SK-N-MC (cell line): Measurements from ENCODE around the gene MDM1.

Experiments
- DNase-seq: peaks from one replicate; pipeline ENCODE4 v3.0.0-alpha.2; 2011; ENCODE audit warnings: low read depth, low spot score
- H3K27ac ChIP-seq: fragments of 200-600 bp; sonication (generic); 2 replicates; pipeline ENCODE4 v1.5.1; 2016; ENCODE audit warnings: mixed run types
- H3K36me3 ChIP-seq: fragments of 200-600 bp; sonication (generic); 2 replicates; pipeline ENCODE4 v1.6.1; 2017; ENCODE audit warnings: antibody characterized with exemption, low read length, mixed read lengths; ENCODE audit not compliant: insufficient read depth
- H3K4me3 ChIP-seq: fragments of 200-600 bp; sonication (generic); 2 replicates; pipeline ENCODE4 v1.5.1; 2016
- H3K9ac ChIP-seq: fragments of 200-600 bp; sonication (generic); 2 replicates; pipeline ENCODE4 v1.8.0; 2017; ENCODE audit warnings: mixed run types, mixed read lengths; ENCODE audit not compliant: insufficient read length
- H3K9me3 ChIP-seq: fragments of 200-600 bp; sonication (generic); 2 replicates; pipeline ENCODE4 v1.6.1; 2017; ENCODE audit warnings: low read depth, mild to moderate bottlenecking, antibody characterized with exemption, low read length, moderate library complexity, mixed read lengths
- EZH2 ChIP-seq: fragments of 200-600 bp; sonication (generic); IDR thresholded peaks from one replicate; pipeline ENCODE4 v1.6.1; 2017; ENCODE audit warnings: antibody characterized with exemption
- FOXP2 ChIP-seq: optimal IDR thresholded peaks from 2 replicates; pipeline ENCODE3; 2011; ENCODE audit warnings: mild to moderate bottlenecking, moderate library complexity; ENCODE audit not compliant: insufficient read depth; ENCODE audit errors: extremely low read length, control extremely low read depth
- POLR2AphosphoS5 ChIP-seq: IDR thresholded peaks from 2 replicates; pipeline ENCODE4 v1.6.1; 2012; ENCODE audit warnings: mild to moderate bottlenecking, low read depth, low read length, borderline replicate concordance

MDM1 gene

GRCh38 chr12:68264158-68264855 is 67.9 kb downstream of the MDM1 start:
- TF ChIP-seq FOXP2, result no peak
- TF ChIP-seq POLR2AphosphoS5, result no peak
- no peak for TF ChIP-seq EZH2
- Histone ChIP-seq H3K27ac (no peak overlapping the region), H3K4me3 (no peak overlapping the region), H3K9ac (no peak overlapping the region), H3K9me3 (no peaks in the 10 kb centered on the region), H3K36me3 (no peaks in the 10 kb centered on the region)
- DNase-seq, result no peak

GRCh38 chr12:68263366-68263765 is 68.8 kb downstream of the MDM1 start:
- Histone ChIP-seq H3K4me3 (no peak overlapping the region), H3K36me3 (no peaks in the 10 kb centered on the region), H3K9ac (no peak overlapping the region), H3K9me3 (no peaks in the 10 kb centered on the region), H3K27ac (no peak overlapping the region)
- DNase-seq, result no peak
- TF ChIP-seq POLR2AphosphoS5 (no peak), FOXP2 (no peak), EZH2 (no peak)

GRCh38 chr12:68261896-68262295 is 70.3 kb downstream of the MDM1 start:
- Histone ChIP-seq H3K9ac (no peak overlapping the region), H3K27ac (no peak overlapping the region), H3K9me3 (no peaks in the 10 kb centered on the region), H3K36me3 (no peaks in the 10 kb centered on the region), H3K4me3 (no peak overlapping the region)
- no peak for DNase-seq
- TF ChIP-seq POLR2AphosphoS5 (no peak), EZH2 (no peak), FOXP2 (no peak)

- H3K36me3 ChIP-seq, result no peaks in the 10 kb centered on the region
- DNase-seq, result no peak
- no peak overlapping the region for H3K9ac ChIP-seq
- no peak overlapping the region for H3K27ac ChIP-seq
- H3K4me3 ChIP-seq, result no peak overlapping the region
- H3K9me3 ChIP-seq, result no peaks in the 10 kb centered on the region
- TF ChIP-seq EZH2, result no peak
- TF ChIP-seq FOXP2, result no peak
- TF ChIP-seq POLR2AphosphoS5, result no peak
Measured at GRCh38 chr12:68260153-68260552, 72.0 kb downstream of the MDM1 start.

DNA sequence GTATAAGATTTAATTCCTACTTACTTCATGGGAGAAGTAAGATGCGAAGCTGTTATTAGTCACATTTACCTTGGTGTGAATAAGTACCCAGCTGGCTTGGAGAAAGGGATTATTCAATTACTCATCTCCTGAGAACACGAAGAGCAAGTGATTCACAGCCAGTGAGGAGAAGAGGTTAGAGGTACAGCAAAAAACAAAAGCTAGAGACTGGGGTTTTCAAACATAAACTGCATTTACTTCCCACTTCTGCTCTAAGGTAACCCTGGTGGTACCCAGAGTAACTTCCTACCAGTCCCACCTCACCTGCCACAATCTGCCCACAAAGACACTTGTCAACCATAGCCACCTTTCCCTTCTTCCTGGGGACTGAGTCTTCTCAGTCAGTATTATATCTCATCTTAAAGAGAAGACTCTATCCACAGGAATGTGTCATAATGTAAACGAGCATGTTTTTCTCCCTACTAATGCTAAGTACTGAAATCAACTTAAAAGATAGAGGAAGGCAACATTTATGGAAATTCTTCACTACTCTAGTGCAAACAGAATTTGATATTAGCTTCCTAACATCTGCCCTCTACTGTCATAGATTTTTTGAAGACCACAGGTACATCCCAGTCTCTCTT is 72.7 kb downstream of the MDM1 start:
- H3K9me3 ChIP-seq, result no peaks in the 10 kb centered on the region
- DNase-seq, result no peak
- no peak overlapping the region for H3K4me3 ChIP-seq
- H3K36me3 ChIP-seq, result no peaks in the 10 kb centered on the region
- TF ChIP-seq EZH2 (no peak), FOXP2 (no peak), POLR2AphosphoS5 (no peak)
- no peak overlapping the region for H3K27ac ChIP-seq
- no peak overlapping the region for H3K9ac ChIP-seq

DNA sequence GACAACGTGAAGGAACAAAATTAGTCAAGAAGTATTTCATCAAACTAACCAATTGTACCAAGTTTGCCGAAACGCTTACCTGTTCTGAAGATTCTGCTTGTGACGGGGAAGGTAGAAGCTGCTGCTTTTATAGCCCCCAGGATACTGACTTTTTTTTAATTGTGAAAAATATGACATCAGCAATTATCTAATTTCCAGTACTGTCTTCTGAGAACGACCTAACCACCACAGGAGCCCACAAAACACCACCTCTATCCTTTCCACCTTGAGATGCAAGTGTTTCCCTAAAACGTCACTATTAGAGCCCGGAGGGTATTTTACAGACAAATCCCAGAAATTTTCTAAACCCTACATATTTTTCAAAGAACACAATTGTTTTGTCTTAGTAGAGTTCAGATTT is 78.7 kb downstream of the MDM1 start, which contains the start of gene IL22:
Gene IL22 (minus strand): TSS at position 101 of the 400 bp plus-strand sequence. CDS start 156 bp downstream, outside the sequence.
- H3K4me3 ChIP-seq, result no peak within 1 kb of the TSS
- no peak within 1 kb of the TSS for H3K9ac ChIP-seq
- H3K9me3 ChIP-seq, result no peaks in the 10 kb centered on the region
- no peak for TF ChIP-seq POLR2AphosphoS5
- no peak for TF ChIP-seq EZH2
- no peak for TF ChIP-seq FOXP2
- H3K36me3 ChIP-seq, result no peaks in the 10 kb centered on the region
- H3K27ac ChIP-seq, result no peak within 1 kb of the TSS
- no peak for DNase-seq

- no peak for DNase-seq
- H3K27ac ChIP-seq, result no peak overlapping the region
- TF ChIP-seq POLR2AphosphoS5 (no peak), EZH2 (no peak), FOXP2 (no peak)
Measured at GRCh38 chr12:68252077-68252476, 80.1 kb downstream of the MDM1 start.

GRCh38 chr12:68250454-68250853 is 81.7 kb downstream of the MDM1 start:
- DNase-seq, result no peak
- TF ChIP-seq POLR2AphosphoS5 (no peak), EZH2 (no peak), FOXP2 (no peak)
- Histone ChIP-seq H3K4me3 (no peak overlapping the region), H3K9me3 (no peaks in the 10 kb centered on the region), H3K36me3 (no peaks in the 10 kb centered on the region), H3K9ac (no peak overlapping the region), H3K27ac (no peak overlapping the region)

More at GRCh38 chr12:68252077-68252476, 80.1 kb downstream of the MDM1 start:
- Histone ChIP-seq H3K9ac (no peak overlapping the region), H3K4me3 (no peak overlapping the region), H3K9me3 (no peaks in the 10 kb centered on the region), H3K36me3 (no peaks in the 10 kb centered on the region)

GRCh38 chr12:68247785-68248184 is 84.4 kb downstream of the MDM1 start:
- no peak for DNase-seq
- TF ChIP-seq FOXP2 (no peak), EZH2 (no peak), POLR2AphosphoS5 (no peak)
- no peaks in the 10 kb centered on the region for H3K9me3 ChIP-seq
- H3K4me3 ChIP-seq, result no peak overlapping the region
- H3K27ac ChIP-seq, result no peak overlapping the region
- no peak overlapping the region for H3K9ac ChIP-seq
- no peaks in the 10 kb centered on the region for H3K36me3 ChIP-seq
